Pancreas (tissue), 10 donors: ENCODE results near the gene CDK14. TPM values are rescaled to one million over a fixed set of nuclear protein-coding genes. Genes with fewer than 3 reads are reported as not detected.
A peak's percentile ranks its signal among the peaks of the same experiment; 100 is the strongest.

Experiments used
- ATAC-seq, 4 donors: fragments of 200-7000 bp; cut with Tn5 transposase; one replicate each; pipeline versions ENCODE4 v1.8.0 to v1.9.1; 2020; ENCODE audit warnings: mild to moderate bottlenecking in 4 of 4, moderate library complexity in 4 of 4
- DNase-seq, 6 donors: peaks; one replicate each; pipeline ENCODE4 v3.0.0-alpha.2; 2020
- FAIRE-seq: peaks from 2 replicates; lab custom pipeline; 2012; peaks lifted over from hg19 to GRCh38; lab: Jason Lieb, UNC
- H3K27ac ChIP-seq, 4 donors: fragments of 200-600 bp; sonication (generic); 1 replicate in 3 of 4; 2 replicates in 1 of 4; pipeline versions ENCODE4 v1.5.0 to v1.8.0; 2020
- H3K27me3 ChIP-seq, 4 donors: fragments of 200-600 bp; one replicate each; pipeline ENCODE4 v1.8.0; 2021
- H3K36me3 ChIP-seq, 3 donors: fragments of 200-600 bp; sonication (generic) in 1 of 3; one replicate each; pipeline versions ENCODE4 v1.5.0 to v1.8.0; 2020 to 2021
- H3K4me1 ChIP-seq, 3 donors: fragments of 200-600 bp; one replicate each; pipeline ENCODE4 v1.8.0; 2021
- H3K4me3 ChIP-seq, 4 donors: fragments of 200-600 bp; sonication (generic) in 2 of 4; one replicate each; pipeline versions ENCODE4 v1.5.0 to v1.8.0; 2020 to 2021
- H3K9me3 ChIP-seq, 4 donors: fragments of 200-600 bp; one replicate each; pipeline ENCODE4 v1.8.0; 2021
- WGBS, 2 donors: extraction: QIAGEN DNeasy Blood & Tissue Kit; methylation state at CpG; one replicate each; pipeline ENCODE4 v1.1.7; 2013; 5-methylcytosine and 5-hydroxymethylcytosine counted together
- intact Hi-C, 3 donors: fragments of 100-400 bp; cut with DNase I; formaldehyde crosslinking; loops; one replicate each; pipeline versions ENCODE4 v1.11.1 to v1.14.2; 2022
- polyA plus RNA-seq, 2 donors: library from polyadenylated mRNA; stranded (reverse); fragments of 200-250 nt; gene quantifications; one replicate each; pipeline ENCODE4 v1.2.3, GENCODE V29; 2013
- total RNA-seq, 6 donors: library from RNA; stranded (reverse); fragmentation: NEBNext Ultra II Directional in 4 of 6; extraction: Animal tissue kit (Norgen Biotek cat#: 25700) in 4 of 6; gene quantifications; one replicate each; pipeline versions ENCODE4 v1.2.1 to v1.2.4, GENCODE V29; 2021 to 2023
- TF ChIP-seq, protein P1 (sequence below), 4 donors: fragments of 200-600 bp; sonication (generic) in 3 of 4; IDR thresholded peaks; one replicate each; pipeline versions ENCODE4 v1.5.0 to v1.8.0; 2021; ENCODE audit warnings: antibody characterized with exemption in 4 of 4
- donor health status: healthy with polysubstance abuse.
- donor health status: DM: no; HTN: no; CAD: no; lungs with moderate emphysema.
- donor health status: DM: no; HTN: no; CAD: no.
- donor health status: control.
- donor health status: control.
- donor health status: Bipolar disorder and iron deficiency.
- donor health status: DM: yes; HTN: yes; CAD: no.
- donor health status: DM: no; HTN: no; CAD: no.
- donor health status: DM: no; HTN: no; CAD: no.
- donor health status: DM: yes; HTN: yes; CAD: no.

CDK14 gene
- total and polyA plus RNA-seq, 8 donors: 4.5 to 48.3 (median 24.7) TPM

DNA sequence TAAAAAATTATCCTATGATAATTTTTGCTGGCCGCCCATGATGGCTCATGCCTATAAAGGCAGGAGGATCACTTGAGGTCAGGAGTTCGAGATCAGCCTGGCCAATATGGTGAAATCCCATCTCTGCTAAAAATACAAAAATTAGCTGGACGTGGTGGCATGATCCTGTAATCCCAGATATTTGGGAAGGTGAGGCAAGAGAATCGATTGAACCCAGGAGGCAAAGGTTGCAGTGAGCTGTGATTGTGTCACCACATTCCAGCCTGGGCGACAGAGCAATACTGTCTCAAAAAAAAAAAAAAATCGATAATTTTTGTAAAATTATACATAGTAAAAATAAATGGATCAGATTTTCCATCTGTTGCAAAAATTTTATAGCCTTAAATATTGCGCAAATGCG, 31.7 kb upstream of the CDK14 start:
- ATAC-seq (no peak), FAIRE-seq (no peak), DNase-seq (no peak)
- Histone ChIP-seq H3K36me3 (no peaks in the 10 kb centered on the region), H3K27me3 (no peaks in the 10 kb centered on the region), H3K4me3 (no peak overlapping the region), H3K4me1 (no peaks in the 10 kb centered on the region), H3K27ac (no peak overlapping the region), H3K9me3 (no peaks in the 10 kb centered on the region)
- TF ChIP-seq, protein P1, sequence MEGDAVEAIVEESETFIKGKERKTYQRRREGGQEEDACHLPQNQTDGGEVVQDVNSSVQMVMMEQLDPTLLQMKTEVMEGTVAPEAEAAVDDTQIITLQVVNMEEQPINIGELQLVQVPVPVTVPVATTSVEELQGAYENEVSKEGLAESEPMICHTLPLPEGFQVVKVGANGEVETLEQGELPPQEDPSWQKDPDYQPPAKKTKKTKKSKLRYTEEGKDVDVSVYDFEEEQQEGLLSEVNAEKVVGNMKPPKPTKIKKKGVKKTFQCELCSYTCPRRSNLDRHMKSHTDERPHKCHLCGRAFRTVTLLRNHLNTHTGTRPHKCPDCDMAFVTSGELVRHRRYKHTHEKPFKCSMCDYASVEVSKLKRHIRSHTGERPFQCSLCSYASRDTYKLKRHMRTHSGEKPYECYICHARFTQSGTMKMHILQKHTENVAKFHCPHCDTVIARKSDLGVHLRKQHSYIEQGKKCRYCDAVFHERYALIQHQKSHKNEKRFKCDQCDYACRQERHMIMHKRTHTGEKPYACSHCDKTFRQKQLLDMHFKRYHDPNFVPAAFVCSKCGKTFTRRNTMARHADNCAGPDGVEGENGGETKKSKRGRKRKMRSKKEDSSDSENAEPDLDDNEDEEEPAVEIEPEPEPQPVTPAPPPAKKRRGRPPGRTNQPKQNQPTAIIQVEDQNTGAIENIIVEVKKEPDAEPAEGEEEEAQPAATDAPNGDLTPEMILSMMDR (IDR thresholded peaks at IDR 0.05): no peak
- intact Hi-C loops: no loop called here
- WGBS, 2 donors: 85 to 90% methylated on average over 8 of the region's 8 CpGs

DNA sequence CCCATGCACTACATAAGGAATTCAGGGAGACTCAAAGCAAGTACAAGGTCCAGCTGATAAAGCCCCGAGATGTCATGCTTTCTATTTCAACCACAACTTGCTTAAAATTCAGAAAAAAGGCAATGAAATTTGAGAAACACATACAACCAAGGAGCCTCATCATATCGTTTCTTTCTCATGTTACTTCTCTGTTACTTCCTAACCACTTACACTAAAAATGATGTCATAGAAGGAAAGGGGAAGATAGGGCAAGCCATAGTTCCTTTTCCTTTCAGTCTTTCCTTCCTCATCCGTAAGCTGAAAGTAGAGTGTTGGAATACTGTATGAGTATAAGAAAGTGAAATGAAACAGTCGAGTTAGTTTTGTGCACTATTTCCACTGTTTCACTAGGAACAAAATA, 27.9 kb upstream of the CDK14 start:
- WGBS, 2 donors: 74 to 82% methylated on average over 4 of the region's 4 CpGs
- Histone ChIP-seq H3K27me3 (no peaks in the 10 kb centered on the region), H3K9me3 (no peaks in the 10 kb centered on the region), H3K4me1 (no peaks in the 10 kb centered on the region), H3K4me3 (no peak overlapping the region), H3K27ac (no peak overlapping the region), H3K36me3 (no peaks in the 10 kb centered on the region)
- no peak for ATAC-seq
- TF ChIP-seq, protein P1 (IDR thresholded peaks at IDR 0.05): no peak
- no peak for FAIRE-seq
- DNase-seq: no peak
- intact Hi-C loops: no loop called here

DNA sequence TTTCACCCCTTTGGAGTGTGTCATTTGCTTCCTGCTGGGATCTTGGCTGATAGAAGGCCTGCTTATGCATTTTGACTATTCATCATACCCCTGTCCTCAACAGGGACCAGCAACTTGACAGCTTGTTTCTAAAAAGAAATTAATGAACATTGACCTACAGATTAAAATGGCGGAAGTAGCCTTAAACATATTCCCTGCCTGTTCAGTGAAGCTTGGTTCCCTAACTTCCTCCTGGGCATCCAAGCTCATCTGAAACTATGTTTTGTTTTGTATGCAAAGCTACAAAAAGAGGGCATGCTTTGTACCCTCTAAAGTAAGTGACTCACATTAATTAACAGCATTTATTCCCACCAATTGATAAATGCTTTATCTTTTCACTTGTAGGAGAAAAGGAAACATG, 26.8 kb upstream of the CDK14 start:
- DNase-seq: no peak
- intact Hi-C loops: no loop called here
- TF ChIP-seq, protein P1 (IDR thresholded peaks at IDR 0.05): no peak

DNA sequence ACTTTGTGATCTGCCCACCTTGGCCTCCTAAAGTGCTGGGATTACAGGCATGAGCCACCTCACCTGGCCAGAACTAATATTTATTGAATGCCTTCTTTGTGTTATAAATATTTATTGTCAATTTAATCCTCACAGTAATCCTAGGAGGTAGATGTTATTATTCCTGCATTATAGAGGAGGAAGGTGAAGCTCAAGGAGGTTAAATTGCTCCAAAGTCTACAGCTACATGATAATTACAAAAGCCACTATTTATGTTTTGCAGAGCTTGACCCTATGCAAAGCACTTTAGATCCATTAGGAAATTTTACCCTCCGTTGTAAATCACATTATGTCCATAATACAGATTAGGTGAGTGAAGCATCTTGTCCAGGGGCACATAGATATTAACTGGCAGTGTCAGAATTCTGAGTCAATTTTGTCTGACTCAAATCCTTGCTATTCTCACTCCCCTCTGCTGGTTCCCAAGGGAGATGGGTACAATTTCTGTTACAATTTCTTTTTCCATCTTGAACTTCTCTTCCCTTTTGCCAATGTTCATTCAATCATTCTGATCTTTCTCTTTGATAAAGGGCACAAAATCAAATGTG, 25.7 kb upstream of the CDK14 start:
- intact Hi-C loops: no loop called here
- H3K4me3 ChIP-seq: no peak overlapping the region
- H3K27me3 ChIP-seq: no peaks in the 10 kb centered on the region
- H3K36me3 ChIP-seq: no peaks in the 10 kb centered on the region
- H3K27ac ChIP-seq: no peak overlapping the region
- TF ChIP-seq, protein P1 (IDR thresholded peaks at IDR 0.05): no peak
- ATAC-seq (no peak), DNase-seq (no peak), FAIRE-seq (no peak)
- WGBS, 2 donors: 84 to 85% methylated on average over 1 of the region's 1 CpG
- H3K9me3 ChIP-seq: no peaks in the 10 kb centered on the region
- H3K4me1 ChIP-seq: peaks cover 0 to 7% (median 0%) of the 10 kb centered on the region in 3 donors

More for the DNA sequence above, 26.8 kb upstream of the CDK14 start:
- H3K9me3 ChIP-seq: no peaks in the 10 kb centered on the region
- no peak overlapping the region for H3K4me3 ChIP-seq
- no peaks in the 10 kb centered on the region for H3K27me3 ChIP-seq
- H3K27ac ChIP-seq: no peak overlapping the region
- FAIRE-seq: no peak
- ATAC-seq: no peak
- no peaks in the 10 kb centered on the region for H3K36me3 ChIP-seq
- whole genome bisulfite sequencing, 2 donors: 91 to 94% methylated on average over 1 of the region's 1 CpG
- H3K4me1 ChIP-seq: peaks cover 0 to 7% (median 0%) of the 10 kb centered on the region in 3 donors

DNA sequence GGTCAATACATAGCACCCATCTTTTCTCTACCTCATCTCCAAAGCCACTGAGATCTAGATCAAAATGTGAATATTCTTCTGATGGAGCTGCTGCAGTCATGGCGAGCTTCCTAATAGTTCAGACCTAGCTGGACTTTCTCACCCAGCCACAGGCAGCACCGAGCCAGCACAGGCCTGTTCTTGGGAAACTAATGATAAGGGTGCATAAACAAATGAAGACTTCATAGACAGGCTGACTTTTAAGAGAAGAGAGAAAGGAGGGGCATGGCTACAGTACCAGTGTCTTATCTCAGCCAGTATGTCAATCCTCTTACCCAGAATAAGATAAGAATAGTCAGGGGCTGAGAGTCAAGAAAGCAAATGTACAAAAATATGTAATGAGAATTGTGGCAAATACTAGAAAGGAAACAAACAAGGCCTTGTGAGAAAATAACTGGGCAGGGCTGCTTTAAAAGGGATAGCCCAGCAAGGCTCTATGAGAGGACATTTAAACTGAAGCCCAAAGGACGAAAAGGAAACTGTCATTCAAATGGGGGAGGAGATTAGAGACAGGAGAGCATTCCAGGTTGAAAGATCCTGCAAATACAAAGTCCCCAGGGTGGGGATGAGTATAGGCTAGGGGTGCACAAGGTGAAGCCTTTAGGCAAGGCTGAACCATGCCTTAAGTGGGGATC, 21.8 kb upstream of the CDK14 start:
- 16 to 18% methylated on average over 3 of the region's 3 CpGs for WGBS, 2 donors
- H3K27me3 ChIP-seq: no peaks in the 10 kb centered on the region
- TF ChIP-seq, protein P1 (IDR thresholded peaks at IDR 0.05): no peak
- no peak overlapping the region for H3K4me3 ChIP-seq
- no peaks in the 10 kb centered on the region for H3K9me3 ChIP-seq
- no peak for FAIRE-seq
- peaks cover 0 to 7% (median 0%) of the 10 kb centered on the region in 3 donors for H3K4me1 ChIP-seq
- H3K36me3 ChIP-seq: no peaks in the 10 kb centered on the region
- intact Hi-C loops: no loop called here
- no peak for DNase-seq
- no peak overlapping the region for H3K27ac ChIP-seq
- ATAC-seq: peak in 3 of 4 donors; percentile 32 to 88 (median 62)
